Osteoblast (primary cell): ENCODE results near the gene LOC101059915.
"Not testable (repeated sequence)": the region's sequence is repeated elsewhere in the genome, so short reads cannot be mapped to it uniquely, and the experiment has no call there.

ENCODE experiments used
- DNase-seq: peaks from one replicate; pipeline ENCODE4 v3.0.0; 2011; ENCODE audit warnings: low spot score, mixed read lengths; ENCODE audit not compliant: insufficient read length; ENCODE audit errors: missing footprints
- H2AFZ ChIP-seq: 2 replicates; pipeline ENCODE4 v1.6.0; 2011; ENCODE audit warnings: mild to moderate bottlenecking, low read length
- H3K27ac ChIP-seq: 2 replicates; pipeline ENCODE4 v1.5.1; 2011; ENCODE audit warnings: mild to moderate bottlenecking, low read depth, low read length, moderate library complexity
- H3K27me3 ChIP-seq: 2 replicates; pipeline ENCODE4 v1.6.0; 2012; ENCODE audit warnings: mild to moderate bottlenecking, control low read depth, inconsistent platforms, low read length, moderate library complexity; ENCODE audit not compliant: insufficient read depth
- H3K36me3 ChIP-seq: 2 replicates; pipeline ENCODE4 v1.5.1; 2011; ENCODE audit warnings: mild to moderate bottlenecking, low read length, control low read depth, moderate library complexity; ENCODE audit not compliant: insufficient read depth
- H3K4me1 ChIP-seq: 2 replicates; pipeline ENCODE4 v1.5.1; 2011; ENCODE audit warnings: mild to moderate bottlenecking, low read length, control low read depth, moderate library complexity; ENCODE audit not compliant: insufficient read depth
- H3K4me2 ChIP-seq: 2 replicates; pipeline ENCODE4 v1.6.0; 2011; ENCODE audit warnings: mild to moderate bottlenecking, low read length; ENCODE audit not compliant: insufficient read depth
- H3K4me3 ChIP-seq: fragments of 200-600 bp; sonication (generic); 3 replicates; pipeline ENCODE4 v1.5.1; 2012; ENCODE audit warnings: mild to moderate bottlenecking, low read length, inconsistent platforms; ENCODE audit not compliant: insufficient read depth
- H3K79me2 ChIP-seq: 2 replicates; pipeline ENCODE4 v1.6.0; 2012; ENCODE audit warnings: mild to moderate bottlenecking, low read length, control low read depth, inconsistent platforms; ENCODE audit not compliant: insufficient read depth
- H3K9me3 ChIP-seq: 2 replicates; pipeline ENCODE4 v1.5.1; 2011; ENCODE audit warnings: low read depth, low read length, control low read depth
- H4K20me1 ChIP-seq: 2 replicates; pipeline ENCODE4 v1.6.0; 2012; ENCODE audit warnings: mild to moderate bottlenecking, low read length, control low read depth; ENCODE audit not compliant: insufficient read depth
- CTCF ChIP-seq: IDR thresholded peaks from 2 replicates; pipeline ENCODE4 v1.5.1; 2011; ENCODE audit warnings: mild to moderate bottlenecking, low read depth, low read length, moderate library complexity; ENCODE audit errors: extremely low read depth

LOC101059915 gene

GRCh38 chrX:71660562-71661416 is 6.6 kb upstream of the LOC101059915 start:
- Histone ChIP-seq H3K9me3 (no peaks in the 10 kb centered on the region), H3K4me3 (no peak overlapping the region), H3K27me3 (peaks cover 17% of the 10 kb centered on the region), H3K27ac (no peak overlapping the region), H2AFZ (no peak overlapping the region), H3K4me2 (no peak overlapping the region), H4K20me1 (no peaks in the 10 kb centered on the region), H3K36me3 (no peaks in the 10 kb centered on the region), H3K4me1 (no peaks in the 10 kb centered on the region), H3K79me2 (no peaks in the 10 kb centered on the region)
- TF ChIP-seq CTCF: no peak
- no peak for DNase-seq

GRCh38 chrX:71661919-71662318 is 5.4 kb upstream of the LOC101059915 start:
- Histone ChIP-seq H2AFZ (no peak overlapping the region), H3K27me3 (peaks cover 8% of the 10 kb centered on the region), H3K4me1 (no peaks in the 10 kb centered on the region), H3K9me3 (no peaks in the 10 kb centered on the region), H3K36me3 (no peaks in the 10 kb centered on the region), H3K79me2 (no peaks in the 10 kb centered on the region), H3K4me3 (no peak overlapping the region), H3K4me2 (no peak overlapping the region), H3K27ac (no peak overlapping the region), H4K20me1 (no peaks in the 10 kb centered on the region)
- TF ChIP-seq CTCF: no peak
- DNase-seq: no peak

GRCh38 chrX:71662654-71663053 is 4.7 kb upstream of the LOC101059915 start:
- not testable (repeated sequence) for H3K4me3 ChIP-seq, H3K4me2 ChIP-seq, H2AFZ ChIP-seq, H3K79me2 ChIP-seq, H3K9me3 ChIP-seq, H3K27me3 ChIP-seq, H4K20me1 ChIP-seq, H3K36me3 ChIP-seq, H3K27ac ChIP-seq, H3K4me1 ChIP-seq, DNase-seq

- H3K36me3 ChIP-seq, H3K4me2 ChIP-seq, H3K27me3 ChIP-seq, H3K9me3 ChIP-seq, H3K27ac ChIP-seq, DNase-seq, H2AFZ ChIP-seq, H3K4me3 ChIP-seq, H3K79me2 ChIP-seq, H3K4me1 ChIP-seq, H4K20me1 ChIP-seq: not testable (repeated sequence)
Measured at GRCh38 chrX:71663238-71663637, 4.1 kb upstream of the LOC101059915 start.

- H2AFZ ChIP-seq: not testable (repeated sequence)
Measured at GRCh38 chrX:71664202-71664601, 3.1 kb upstream of the LOC101059915 start.

More at GRCh38 chrX:71664202-71664601, 3.1 kb upstream of the LOC101059915 start:
- not testable (repeated sequence) for H3K27ac ChIP-seq, H3K36me3 ChIP-seq, H4K20me1 ChIP-seq, H3K27me3 ChIP-seq, H3K79me2 ChIP-seq, H3K4me2 ChIP-seq, H3K4me1 ChIP-seq, DNase-seq, H3K9me3 ChIP-seq, H3K4me3 ChIP-seq
- TF ChIP-seq CTCF: peak; percentile 24
